Loucy (cell line): Measurements from ENCODE around the gene LRCH1.

Source experiments
- H2AFZ ChIP-seq: fragments of 200-600 bp; sonication (generic); 2 replicates; pipeline ENCODE4 v1.6.0; 2016; ENCODE audit warnings: antibody characterized with exemption, mild to moderate bottlenecking, low read length, moderate library complexity
- H3F3A ChIP-seq: fragments of 200-600 bp; 2 replicates; pipeline ENCODE4 v1.6.0; 2016; ENCODE audit warnings: antibody characterized with exemption, low read depth, mild to moderate bottlenecking
- H3K27me3 ChIP-seq: fragments of 200-600 bp; sonication (generic); 2 replicates; pipeline ENCODE4 v1.6.1; 2014; ENCODE audit warnings: low read length, mild to moderate bottlenecking; ENCODE audit not compliant: insufficient read depth, poor library complexity, severe bottlenecking
- H3K36me3 ChIP-seq: fragments of 200-600 bp; sonication (generic); 2 replicates; pipeline ENCODE4 v1.6.1; 2016; ENCODE audit warnings: low read length; ENCODE audit not compliant: insufficient read depth
- H3K4me1 ChIP-seq: fragments of 200-600 bp; sonication (generic); 2 replicates; pipeline ENCODE4 v1.5.1; 2014; ENCODE audit warnings: low read length, mild to moderate bottlenecking; ENCODE audit not compliant: insufficient read depth, poor library complexity, severe bottlenecking
- H3K4me2 ChIP-seq: fragments of 200-600 bp; sonication (generic); 2 replicates; pipeline ENCODE4 v1.6.0; 2014; ENCODE audit warnings: antibody characterized with exemption, low read length, low read depth, mild to moderate bottlenecking; ENCODE audit not compliant: poor library complexity, severe bottlenecking
- H3K4me3 ChIP-seq: fragments of 200-600 bp; sonication (generic); 2 replicates; pipeline ENCODE4 v1.5.1; 2014; ENCODE audit warnings: low read length, mild to moderate bottlenecking, mixed read lengths; ENCODE audit not compliant: poor library complexity, severe bottlenecking
- H3K79me2 ChIP-seq: fragments of 200-600 bp; sonication (generic); 2 replicates; pipeline ENCODE4 v1.6.1; 2014; ENCODE audit warnings: low read length; ENCODE audit not compliant: insufficient read depth
- H3K9ac ChIP-seq: fragments of 200-600 bp; sonication (generic); 2 replicates; pipeline ENCODE4 v1.6.0; 2014; ENCODE audit warnings: mild to moderate bottlenecking, low read depth, low read length, moderate library complexity; ENCODE audit not compliant: poor library complexity, severe bottlenecking
- H3K9me2 ChIP-seq: fragments of 200-600 bp; sonication (generic); replicated peaks from 2 replicates; pipeline ENCODE4 v1.6.1; 2016; ENCODE audit warnings: low read depth, low read length, mixed read lengths
- H3K9me3 ChIP-seq: fragments of 200-600 bp; sonication (generic); 2 replicates; pipeline ENCODE4 v1.6.1; 2014; ENCODE audit warnings: mild to moderate bottlenecking, antibody characterized with exemption, low read length, low read depth; ENCODE audit not compliant: insufficient read depth
- H4K20me1 ChIP-seq: fragments of 200-600 bp; sonication (generic); 2 replicates; pipeline ENCODE4 v1.6.0; 2014; ENCODE audit warnings: antibody characterized with exemption, low read length, mild to moderate bottlenecking; ENCODE audit not compliant: insufficient read depth, poor library complexity, severe bottlenecking
- EZH2phosphoT487 ChIP-seq: fragments of 200-600 bp; IDR thresholded peaks from 2 replicates; pipeline ENCODE4 v1.6.1; 2018; ENCODE audit warnings: antibody characterized with exemption, mild to moderate bottlenecking, moderate library complexity, borderline replicate concordance
- TF ChIP-seq, protein P1 (sequence below): fragments of 200-600 bp; sonication (generic); conservative IDR thresholded peaks from 2 replicates; pipeline ENCODE4 v1.5.1; 2014; ENCODE audit warnings: mild to moderate bottlenecking, antibody characterized with exemption, low read length

The LRCH1 gene

DNA sequence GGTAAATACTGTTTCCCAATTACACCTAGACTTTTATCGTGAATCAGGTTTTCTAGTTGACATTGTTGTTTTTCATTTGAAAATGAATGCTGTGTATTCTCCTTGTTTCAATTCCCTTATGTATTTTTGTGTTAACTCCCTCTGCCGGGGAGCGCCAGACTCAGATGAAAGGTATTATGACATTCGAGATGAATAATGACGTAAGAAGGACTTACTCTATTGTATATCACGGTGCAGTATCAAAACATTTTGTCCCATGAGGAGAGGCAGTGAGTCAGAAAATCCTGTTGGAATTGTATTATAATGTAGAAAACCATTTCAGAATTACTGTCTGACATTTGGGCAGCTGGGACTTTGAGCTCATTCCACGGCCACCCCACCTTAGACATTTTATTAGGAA is 61.6 kb downstream of the LRCH1 start:
- peaks cover 12% of the 10 kb centered on the region for H4K20me1 ChIP-seq
- H3K9ac ChIP-seq: no peak overlapping the region
- no peaks in the 10 kb centered on the region for H3K36me3 ChIP-seq
- H3K79me2 ChIP-seq: peaks cover 89% of the 10 kb centered on the region
- no peak overlapping the region for H2AFZ ChIP-seq
- H3F3A ChIP-seq: no peaks in the 10 kb centered on the region
- no peak for TF ChIP-seq EZH2phosphoT487
- TF ChIP-seq, protein P1, sequence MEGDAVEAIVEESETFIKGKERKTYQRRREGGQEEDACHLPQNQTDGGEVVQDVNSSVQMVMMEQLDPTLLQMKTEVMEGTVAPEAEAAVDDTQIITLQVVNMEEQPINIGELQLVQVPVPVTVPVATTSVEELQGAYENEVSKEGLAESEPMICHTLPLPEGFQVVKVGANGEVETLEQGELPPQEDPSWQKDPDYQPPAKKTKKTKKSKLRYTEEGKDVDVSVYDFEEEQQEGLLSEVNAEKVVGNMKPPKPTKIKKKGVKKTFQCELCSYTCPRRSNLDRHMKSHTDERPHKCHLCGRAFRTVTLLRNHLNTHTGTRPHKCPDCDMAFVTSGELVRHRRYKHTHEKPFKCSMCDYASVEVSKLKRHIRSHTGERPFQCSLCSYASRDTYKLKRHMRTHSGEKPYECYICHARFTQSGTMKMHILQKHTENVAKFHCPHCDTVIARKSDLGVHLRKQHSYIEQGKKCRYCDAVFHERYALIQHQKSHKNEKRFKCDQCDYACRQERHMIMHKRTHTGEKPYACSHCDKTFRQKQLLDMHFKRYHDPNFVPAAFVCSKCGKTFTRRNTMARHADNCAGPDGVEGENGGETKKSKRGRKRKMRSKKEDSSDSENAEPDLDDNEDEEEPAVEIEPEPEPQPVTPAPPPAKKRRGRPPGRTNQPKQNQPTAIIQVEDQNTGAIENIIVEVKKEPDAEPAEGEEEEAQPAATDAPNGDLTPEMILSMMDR: no peak
- no peak overlapping the region for H3K4me2 ChIP-seq
- no peak overlapping the region for H3K4me3 ChIP-seq
- no peaks in the 10 kb centered on the region for H3K9me2 ChIP-seq
- H3K9me3 ChIP-seq: no peaks in the 10 kb centered on the region
- H3K27me3 ChIP-seq: no peaks in the 10 kb centered on the region
- peaks cover 15% of the 10 kb centered on the region for H3K4me1 ChIP-seq

DNA sequence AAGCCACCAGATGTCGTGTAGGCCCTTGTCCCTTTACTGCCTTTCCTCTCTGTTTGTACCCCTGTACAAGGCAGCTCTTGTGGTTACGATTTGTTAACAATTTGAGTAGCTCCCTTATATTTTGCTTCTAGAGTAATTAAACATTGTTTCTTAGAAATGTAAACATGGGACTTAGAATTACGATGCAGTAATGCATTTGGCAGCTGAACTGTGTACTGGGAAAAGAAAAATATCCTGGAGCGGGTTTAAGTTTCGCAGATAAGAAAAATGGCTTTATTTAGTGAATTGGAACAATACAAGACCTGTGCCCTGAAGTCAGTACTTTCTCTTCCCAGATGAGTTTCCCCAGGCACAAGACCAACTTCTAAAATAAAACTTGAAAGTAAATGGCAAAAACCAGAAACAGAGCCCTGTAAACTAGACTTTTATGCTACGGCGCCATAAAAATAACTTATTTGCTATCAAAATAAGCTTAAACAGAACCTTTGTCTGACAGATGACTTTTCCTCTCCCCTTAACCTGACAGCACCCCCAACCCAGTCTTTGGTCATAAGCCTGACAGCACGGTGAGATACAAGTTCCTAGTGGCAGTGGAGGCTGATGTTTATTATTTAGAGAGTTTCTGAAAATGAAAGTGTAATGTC is 63.0 kb downstream of the LRCH1 start:
- Histone ChIP-seq H3K9me2 (no peaks in the 10 kb centered on the region), H3K4me3 (no peak overlapping the region), H3F3A (no peaks in the 10 kb centered on the region), H3K9ac (no peak overlapping the region), H3K9me3 (no peaks in the 10 kb centered on the region), H4K20me1 (peaks cover 13% of the 10 kb centered on the region), H3K4me2 (no peak overlapping the region), H3K4me1 (peaks cover 10% of the 10 kb centered on the region), H2AFZ (no peak overlapping the region), H3K27me3 (no peaks in the 10 kb centered on the region), H3K36me3 (no peaks in the 10 kb centered on the region), H3K79me2 (peaks cover 91% of the 10 kb centered on the region)
- TF ChIP-seq, protein P1: no peak
- no peak for TF ChIP-seq EZH2phosphoT487

DNA sequence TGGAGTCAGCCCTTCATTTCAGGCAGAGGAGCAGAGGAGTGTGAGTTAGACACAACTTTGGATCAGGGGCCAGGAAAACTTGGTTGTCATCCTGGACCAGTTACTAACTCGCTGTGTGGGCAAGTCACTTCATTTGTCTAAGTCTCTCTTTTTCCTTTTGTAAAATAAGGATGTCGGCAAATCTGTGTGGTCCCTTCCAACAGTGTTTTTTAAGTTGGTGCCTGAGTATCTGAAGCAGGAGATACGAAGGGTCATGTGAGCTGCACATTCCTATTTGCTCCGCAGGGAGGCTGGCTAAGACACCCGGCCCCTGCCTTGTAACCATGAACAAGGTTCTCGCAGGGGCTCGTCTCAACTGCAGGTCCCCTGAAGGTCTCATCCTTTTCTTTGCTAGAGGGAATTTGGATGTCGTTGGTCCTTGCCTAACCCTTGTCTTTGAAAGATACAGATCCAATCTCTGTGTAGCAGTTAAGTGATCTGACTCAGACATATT is 64.3 kb downstream of the LRCH1 start:
- Histone ChIP-seq H3K9me3 (no peaks in the 10 kb centered on the region), H3F3A (no peaks in the 10 kb centered on the region), H3K4me2 (no peak overlapping the region), H2AFZ (no peak overlapping the region), H3K36me3 (no peaks in the 10 kb centered on the region), H3K9ac (no peak overlapping the region), H3K4me1 (peaks cover 10% of the 10 kb centered on the region), H4K20me1 (peaks cover 20% of the 10 kb centered on the region), H3K79me2 (peaks cover 95% of the 10 kb centered on the region), H3K27me3 (no peaks in the 10 kb centered on the region), H3K4me3 (no peak overlapping the region), H3K9me2 (no peaks in the 10 kb centered on the region)
- no peak for TF ChIP-seq EZH2phosphoT487
- TF ChIP-seq, protein P1: no peak
